HG02943 (cell line): ENCODE measurements around the gene NTRK2.
A peak's percentile ranks its signal among the peaks of the same experiment; 100 is the strongest.

Experiments
- ATAC-seq: cut with Tn5 transposase; IDR thresholded peaks from one replicate; pipeline ENCODE4 v1.9.1; 2021; ENCODE audit warnings: mild to moderate bottlenecking, low read depth, moderate library complexity; ENCODE audit not compliant: unreplicated experiment

Gene NTRK2

GRCh38 chr9:84679571-84679970 lies 10.0 kb downstream of the NTRK2 start:
- no peak for ATAC-seq

GRCh38 chr9:84681516-84682285 lies 12.2 kb downstream of the NTRK2 start:
- ATAC-seq: no peak

GRCh38 chr9:84686068-84686467 lies 16.5 kb downstream of the NTRK2 start:
- ATAC-seq: no peak

GRCh38 chr9:84688956-84689355 lies 19.4 kb downstream of the NTRK2 start:
- no peak for ATAC-seq

GRCh38 chr9:84691634-84692033 lies 22.1 kb downstream of the NTRK2 start:
- no peak for ATAC-seq

- ATAC-seq: peak; percentile 74
These were observed 24.7 kb downstream of the NTRK2 start for GRCh38 chr9:84694248-84694647.

GRCh38 chr9:84697042-84697441 lies 27.5 kb downstream of the NTRK2 start:
- ATAC-seq: no peak

GRCh38 chr9:84697509-84698114 lies 28.1 kb downstream of the NTRK2 start:
- no peak for ATAC-seq

GRCh38 chr9:84698323-84698722 lies 28.8 kb downstream of the NTRK2 start:
- ATAC-seq: no peak

- no peak for ATAC-seq
These were observed 30.5 kb downstream of the NTRK2 start for GRCh38 chr9:84699984-84700383.

- ATAC-seq: peak; percentile 85
These were observed 32.3 kb downstream of the NTRK2 start for GRCh38 chr9:84701801-84702200.

GRCh38 chr9:84702471-84702870 lies 32.9 kb downstream of the NTRK2 start:
- ATAC-seq: no peak

- no peak for ATAC-seq
These were observed 34.3 kb downstream of the NTRK2 start for GRCh38 chr9:84703793-84704192.

- no peak for ATAC-seq
These were observed 35.6 kb downstream of the NTRK2 start for GRCh38 chr9:84705128-84705527.

- no peak for ATAC-seq
These were observed 38.9 kb downstream of the NTRK2 start for GRCh38 chr9:84708400-84708799.

- no peak for ATAC-seq
These were observed 39.5 kb downstream of the NTRK2 start for GRCh38 chr9:84709056-84709455.

GRCh38 chr9:84710701-84711397 lies 41.3 kb downstream of the NTRK2 start:
- no peak for ATAC-seq

GRCh38 chr9:84711398-84711777 lies 41.9 kb downstream of the NTRK2 start:
- ATAC-seq: no peak

- no peak for ATAC-seq
These were observed 42.4 kb downstream of the NTRK2 start for GRCh38 chr9:84711936-84712335.

GRCh38 chr9:84716217-84716616 lies 46.7 kb downstream of the NTRK2 start:
- no peak for ATAC-seq

GRCh38 chr9:84718476-84718875 lies 48.9 kb downstream of the NTRK2 start:
- no peak for ATAC-seq
